ELR (cell line): ENCODE measurements around the gene VPS26A.
"Not testable (repeated sequence)": the region's sequence is repeated elsewhere in the genome, so short reads cannot be mapped to it uniquely, and the experiment has no call there.

Experiments used
- DNase-seq: peaks from one replicate; pipeline ENCODE4 v3.0.0-alpha.2; 2015; ENCODE audit warnings: low read depth

VPS26A gene

GRCh38 chr10:69103784-69104183 is 20.2 kb upstream of the VPS26A start:
- no peak for DNase-seq

GRCh38 chr10:69104994-69105790 is 18.8 kb upstream of the VPS26A start:
- no peak for DNase-seq

GRCh38 chr10:69107176-69107490 is 16.8 kb upstream of the VPS26A start:
- no peak for DNase-seq

- no peak for DNase-seq
Measured at GRCh38 chr10:69107699-69108098, 16.3 kb upstream of the VPS26A start.

GRCh38 chr10:69119896-69120295 is 4.1 kb upstream of the VPS26A start:
- peak; percentile 45 for DNase-seq

- peak; percentile 83 for DNase-seq
Measured at GRCh38 chr10:69123306-69123746, 652 bp upstream of the VPS26A start.

GRCh38 chr10:69124563-69125268 is 738 bp downstream of the VPS26A start:
- DNase-seq: peak; percentile 78

- DNase-seq: no peak
Measured at GRCh38 chr10:69125554-69125953, 1.6 kb downstream of the VPS26A start.

GRCh38 chr10:69130251-69130650 is 6.3 kb downstream of the VPS26A start:
- DNase-seq: peak; percentile 41

GRCh38 chr10:69139961-69140360 is 16.0 kb downstream of the VPS26A start:
- no peak for DNase-seq

GRCh38 chr10:69141304-69141703 is 17.3 kb downstream of the VPS26A start:
- DNase-seq: no peak

GRCh38 chr10:69142074-69142473 is 18.1 kb downstream of the VPS26A start:
- DNase-seq: not testable (repeated sequence)

GRCh38 chr10:69142983-69143382 is 19.0 kb downstream of the VPS26A start:
- DNase-seq: no peak

GRCh38 chr10:69145329-69145728 is 21.4 kb downstream of the VPS26A start:
- DNase-seq: no peak

GRCh38 chr10:69145864-69146263 is 21.9 kb downstream of the VPS26A start:
- no peak for DNase-seq

- no peak for DNase-seq
Measured at GRCh38 chr10:69146759-69147158, 22.8 kb downstream of the VPS26A start.

GRCh38 chr10:69151984-69152383 is 28.0 kb downstream of the VPS26A start:
- no peak for DNase-seq

GRCh38 chr10:69153227-69153626 is 29.2 kb downstream of the VPS26A start:
- DNase-seq: no peak

- DNase-seq: peak; percentile 50
Measured at GRCh38 chr10:69160809-69161241, 36.8 kb downstream of the VPS26A start.

GRCh38 chr10:69168493-69168892 is 44.5 kb downstream of the VPS26A start:
- no peak for DNase-seq

GRCh38 chr10:69172241-69172982 is 48.4 kb downstream of the VPS26A start:
- peak; percentile 10 for DNase-seq

GRCh38 chr10:69175326-69175725 is 51.3 kb downstream of the VPS26A start:
- DNase-seq: peak; percentile 17

GRCh38 chr10:69176823-69177222 is 52.8 kb downstream of the VPS26A start:
- no peak for DNase-seq
